Measurements from ENCODE around the gene WBP4.
A peak's percentile ranks its signal among the peaks of the same experiment; 100 is the strongest.
"Not testable (repeated sequence)": the region's sequence is repeated elsewhere in the genome, so short reads cannot be mapped to it uniquely, and the experiment has no call there.

The WBP4 gene

DNA sequence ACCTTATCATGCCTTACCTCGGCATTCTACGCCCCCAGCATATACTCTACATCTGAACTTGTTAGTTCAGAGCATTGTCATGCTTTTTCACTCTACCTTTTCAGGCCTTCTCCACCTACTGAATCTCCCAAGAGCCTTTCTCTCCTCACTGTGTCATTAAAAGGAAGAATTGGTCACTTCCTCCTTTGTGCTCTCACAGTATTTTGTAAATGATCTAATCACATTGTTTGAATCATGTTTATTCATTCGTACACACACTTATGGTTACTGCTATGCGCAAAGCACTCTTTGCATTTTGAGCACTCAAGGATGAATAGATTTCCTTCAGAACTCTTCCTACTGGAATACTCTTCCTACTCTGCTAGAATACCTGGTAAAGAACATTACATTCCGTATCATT lies 26.4 kb upstream of the WBP4 start:
- peaks cover 0 to 54% (median 11%) of the 10 kb centered on the region in 10 experiments; a peak in 13 of 20 replicates for H3K4me1 ChIP-seq
- H3K9ac ChIP-seq, result no peak overlapping the region
- peaks cover 0 to 80% (median 54%) of the 10 kb centered on the region in 11 experiments; a peak in 21 of 22 replicates for H3K36me3 ChIP-seq
- peak overlapping the region in 3 of 11 experiments; percentile 10 to 51 (median 42); a peak in 4 of 22 replicates for H3K4me2 ChIP-seq
- no peak for TF ChIP-seq Cebpa-rat (IDR thresholded peaks at IDR 0.05)
- peaks cover 46 to 95% (median 84%) of the 10 kb centered on the region in 11 experiments; a peak in 21 of 22 replicates for H4K20me1 ChIP-seq
- H3K4me3 ChIP-seq, result no peak overlapping the region
- H3K9me3 ChIP-seq (replicated peaks in 1 of 11), result peaks cover 0 to 28% (median 22%) of the 10 kb centered on the region in 11 experiments; a peak in 17 of 22 replicates
- no peaks in the 10 kb centered on the region for H3K27me3 ChIP-seq
- H3K27ac ChIP-seq, result no peak overlapping the region

DNA sequence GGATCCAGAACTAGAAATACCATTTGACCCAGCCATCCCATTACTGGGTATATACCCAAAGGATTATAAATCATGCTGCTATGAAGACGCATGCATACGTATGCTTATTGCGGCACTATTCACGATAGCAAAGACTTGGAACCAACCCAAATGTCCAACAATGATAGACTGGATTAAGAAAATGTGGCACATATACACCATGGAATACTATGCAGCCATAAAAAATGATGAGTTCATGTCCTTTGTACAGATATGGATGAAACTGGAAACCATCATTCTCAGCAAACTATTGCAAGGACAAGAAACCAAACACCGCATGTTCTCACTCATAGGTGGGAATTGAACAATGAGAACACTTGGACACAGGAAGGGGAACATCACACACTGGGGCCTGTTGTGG lies 24.8 kb upstream of the WBP4 start:
- Histone ChIP-seq H3K36me3 (peaks cover 0 to 80% (median 54%) of the 10 kb centered on the region in 11 experiments; a peak in 21 of 22 replicates), H4K20me1 (peaks cover 44 to 95% (median 84%) of the 10 kb centered on the region in 11 experiments; a peak in 20 of 22 replicates), H3K4me1 (peaks cover 0 to 60% (median 11%) of the 10 kb centered on the region in 10 experiments; a peak in 13 of 20 replicates), H3K9me3 (replicated peaks in 1 of 11) (peaks cover 0 to 45% (median 38%) of the 10 kb centered on the region in 11 experiments; a peak in 17 of 22 replicates)
- H3K27ac ChIP-seq, H3K27me3 ChIP-seq, H3K9ac ChIP-seq, H3K4me3 ChIP-seq, H3K4me2 ChIP-seq: not testable (repeated sequence)

DNA sequence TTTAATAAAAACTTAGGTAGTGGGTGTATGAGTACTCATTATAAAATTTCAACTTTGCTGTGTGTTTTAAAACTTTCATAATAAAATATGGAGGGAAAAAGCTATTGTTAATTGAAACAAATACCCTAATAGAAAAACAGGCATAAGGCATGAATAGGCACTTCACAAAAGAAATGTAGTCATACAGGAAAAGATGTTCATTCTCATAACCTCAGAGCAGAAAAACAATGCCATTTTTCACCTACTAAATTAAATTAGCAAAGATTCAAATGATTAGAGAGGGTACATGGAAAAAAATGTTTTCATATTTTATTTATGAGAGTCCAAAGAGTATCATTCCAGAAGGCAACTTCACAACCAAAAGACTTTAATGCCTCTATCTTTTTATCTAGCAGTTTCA lies 21.6 kb upstream of the WBP4 start:
- Histone ChIP-seq H3K27ac (no peak overlapping the region), H3K9me3 (replicated peaks in 1 of 11) (peaks cover 5 to 63% (median 53%) of the 10 kb centered on the region in 11 experiments; a peak in 20 of 22 replicates), H3K27me3 (no peaks in the 10 kb centered on the region), H3K9ac (no peak overlapping the region), H4K20me1 (peaks cover 20 to 74% (median 58%) of the 10 kb centered on the region in 11 experiments; a peak in 19 of 22 replicates), H3K4me2 (no peak overlapping the region), H3K36me3 (peaks cover 0 to 63% (median 48%) of the 10 kb centered on the region in 11 experiments; a peak in 21 of 22 replicates), H3K4me3 (no peak overlapping the region), H3K4me1 (peaks cover 0 to 39% (median 7%) of the 10 kb centered on the region in 10 experiments; a peak in 12 of 20 replicates)
- TF ChIP-seq Cebpa-rat (IDR thresholded peaks at IDR 0.05), result no peak

DNA sequence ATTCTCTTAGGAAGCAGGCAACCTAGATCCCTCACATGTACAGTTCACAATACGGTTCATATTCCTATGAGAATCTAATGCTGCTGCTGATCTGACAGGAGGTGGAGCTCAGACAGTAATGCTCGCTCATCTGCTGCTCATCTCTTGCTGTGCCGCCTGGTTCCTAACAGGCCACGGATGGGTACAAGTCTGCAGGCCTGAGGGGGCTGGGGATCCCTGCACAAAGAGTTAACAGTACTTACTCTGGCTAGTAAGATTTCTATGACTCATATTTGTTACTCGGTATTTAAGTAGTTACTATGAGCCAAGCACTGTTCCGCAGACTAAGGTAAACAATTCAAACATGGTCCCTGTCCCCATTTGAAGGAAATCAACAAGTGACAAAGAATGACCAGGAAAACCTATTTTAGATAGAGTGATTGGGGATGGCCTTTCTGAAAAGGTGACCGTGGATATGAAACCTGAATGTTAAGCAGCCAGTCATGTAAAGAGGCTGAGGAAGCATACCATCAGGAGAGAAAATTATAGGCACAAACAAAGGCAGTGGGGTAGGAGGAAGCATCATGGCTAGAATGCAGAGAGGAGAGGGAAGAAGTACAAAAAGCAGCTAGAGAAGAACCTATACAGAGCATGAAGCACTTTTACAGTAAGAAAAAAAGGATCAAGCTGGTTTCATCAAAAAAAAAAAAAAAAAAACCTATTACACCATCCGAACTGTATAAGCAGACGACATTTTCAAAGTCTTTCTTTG lies 20.6 kb upstream of the WBP4 start:
- no peak overlapping the region for H3K4me3 ChIP-seq
- no peak for TF ChIP-seq Cebpa-rat (IDR thresholded peaks at IDR 0.05)
- no peak overlapping the region for H3K4me2 ChIP-seq
- peaks cover 0 to 30% (median 0%) of the 10 kb centered on the region in 10 experiments; a peak in 4 of 20 replicates for H3K4me1 ChIP-seq
- H3K36me3 ChIP-seq, result peaks cover 0 to 59% (median 50%) of the 10 kb centered on the region in 11 experiments; a peak in 21 of 22 replicates
- no peaks in the 10 kb centered on the region for H3K27me3 ChIP-seq
- H3K27ac ChIP-seq, result no peak overlapping the region; a peak in 1 of 22 replicates
- H3K9ac ChIP-seq, result no peak overlapping the region
- peaks cover 5 to 71% (median 61%) of the 10 kb centered on the region in 11 experiments; a peak in 20 of 22 replicates for H3K9me3 ChIP-seq (replicated peaks in 1 of 11)
- H4K20me1 ChIP-seq, result peaks cover 12 to 64% (median 50%) of the 10 kb centered on the region in 11 experiments; a peak in 19 of 22 replicates

DNA sequence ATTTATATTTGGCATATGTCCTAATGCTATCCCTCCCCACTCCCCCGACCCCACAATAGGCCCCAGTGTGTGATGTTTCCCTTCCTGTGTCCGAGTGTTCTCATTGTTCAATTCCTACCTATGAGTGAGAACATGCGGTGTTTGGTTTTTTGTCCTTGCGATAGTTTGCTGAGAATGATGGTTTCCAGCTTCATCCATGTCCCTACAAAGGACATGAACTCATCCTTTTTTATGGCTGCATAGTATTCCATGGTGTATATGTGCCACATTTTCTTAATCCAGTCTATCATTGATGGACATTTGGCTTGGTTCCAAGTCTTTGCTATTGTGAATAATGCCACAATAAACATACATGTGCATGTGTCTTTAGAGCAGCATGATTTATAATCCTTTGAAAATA lies 18.9 kb upstream of the WBP4 start:
- H3K4me1 ChIP-seq, result peaks cover 0 to 30% (median 0%) of the 10 kb centered on the region in 10 experiments; a peak in 3 of 20 replicates
- peaks cover 8 to 52% (median 41%) of the 10 kb centered on the region in 11 experiments; a peak in 19 of 22 replicates for H4K20me1 ChIP-seq
- not testable (repeated sequence) for H3K27ac ChIP-seq, H3K27me3 ChIP-seq, H3K4me3 ChIP-seq, H3K4me2 ChIP-seq, H3K9ac ChIP-seq
- H3K36me3 ChIP-seq, result peaks cover 4 to 63% (median 55%) of the 10 kb centered on the region in 11 experiments
- H3K9me3 ChIP-seq (replicated peaks in 1 of 11), result peaks cover 11 to 79% (median 72%) of the 10 kb centered on the region in 11 experiments; a peak in 21 of 22 replicates

DNA sequence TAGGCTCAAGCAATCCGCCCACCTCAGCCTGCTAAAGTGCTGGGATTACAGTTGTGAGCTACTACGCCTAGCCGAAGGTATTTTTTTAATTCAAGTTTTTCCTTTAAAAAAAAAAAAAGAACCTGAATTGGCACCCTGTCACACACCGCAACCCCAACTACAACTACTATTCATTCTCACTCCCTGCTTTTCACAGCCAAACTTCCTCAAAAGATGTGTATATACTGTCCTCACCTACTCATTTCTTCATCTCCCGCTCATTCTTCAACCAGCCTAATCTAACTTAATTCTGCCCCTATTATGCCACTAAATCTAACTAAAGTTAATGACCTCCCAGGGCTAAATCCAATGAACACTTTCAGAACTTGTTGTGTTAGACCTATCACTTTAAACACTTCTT lies 12.7 kb upstream of the WBP4 start:
- Histone ChIP-seq H3K36me3 (peaks cover 17 to 71% (median 63%) of the 10 kb centered on the region in 11 experiments), H3K4me1 (peaks cover 19 to 55% (median 47%) of the 10 kb centered on the region in 10 experiments), H3K9ac (no peak overlapping the region), H3K27me3 (no peaks in the 10 kb centered on the region), H3K4me2 (peak overlapping the region in 5 of 11 experiments; percentile 76 to 98 (median 95); a peak in 10 of 22 replicates), H3K27ac (peak overlapping the region in 8 of 11 experiments; percentile 6 to 92 (median 62); a peak in 10 of 22 replicates), H3K9me3 (replicated peaks in 1 of 11) (peaks cover 24 to 77% (median 71%) of the 10 kb centered on the region in 11 experiments; a peak in 21 of 22 replicates), H4K20me1 (peaks cover 0 to 46% (median 0%) of the 10 kb centered on the region in 11 experiments; a peak in 6 of 22 replicates), H3K4me3 (peak overlapping the region in 5 of 10 experiments; percentile 20 to 52 (median 32); a peak in 6 of 20 replicates)
- no peak for TF ChIP-seq Cebpa-rat (IDR thresholded peaks at IDR 0.05)

DNA sequence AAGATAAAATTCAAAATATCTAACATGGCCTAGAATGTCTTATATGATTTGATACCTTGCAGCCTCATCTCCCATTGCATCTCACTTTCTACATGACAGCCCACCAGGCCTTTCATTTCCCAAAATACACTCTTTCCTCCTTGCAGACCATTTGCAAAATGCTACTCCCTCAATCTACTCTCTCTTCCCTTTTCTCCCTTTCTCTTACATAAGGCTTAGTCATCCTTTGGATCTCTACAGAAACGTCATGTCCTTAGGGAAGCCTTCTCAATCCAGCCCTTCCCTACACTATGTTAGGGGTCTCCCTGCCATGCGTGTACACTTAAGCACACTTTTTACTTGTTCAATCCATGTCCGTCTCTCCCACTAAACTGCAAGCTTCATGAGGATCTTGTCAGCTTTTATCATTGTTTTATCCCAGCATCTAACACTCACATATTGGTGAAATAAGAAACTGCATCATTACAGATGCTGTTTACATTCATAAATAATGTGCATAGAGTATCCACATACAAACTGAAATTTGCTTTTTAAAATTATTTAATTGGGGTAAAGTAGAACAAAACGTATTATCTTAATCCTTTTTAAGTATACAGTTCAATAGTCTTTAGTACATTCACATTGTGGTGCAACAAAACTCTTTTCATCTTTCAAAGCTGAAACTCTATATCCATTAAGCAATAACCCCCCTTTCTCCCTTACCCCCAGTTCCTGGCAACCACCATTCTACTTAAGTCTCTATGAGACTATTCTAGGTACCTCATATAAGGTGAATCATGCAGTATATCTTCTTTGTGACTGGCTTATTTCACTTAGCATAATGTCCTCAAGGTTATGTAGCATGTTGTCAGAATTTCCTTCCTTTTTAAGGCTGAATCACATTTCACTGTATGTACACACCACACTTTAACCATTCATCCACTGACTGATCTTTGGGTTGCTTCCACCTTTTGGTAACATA lies 11.5 kb upstream of the WBP4 start:
- no peak for TF ChIP-seq Cebpa-rat (IDR thresholded peaks at IDR 0.05)
- H3K27ac ChIP-seq, result peak overlapping the region in 10 of 11 experiments; percentile 2 to 92 (median 54); a peak in 14 of 22 replicates
- H3K4me2 ChIP-seq, result peak overlapping the region in 7 of 11 experiments; percentile 6 to 98 (median 95); a peak in 13 of 22 replicates
- H3K4me1 ChIP-seq, result peaks cover 30 to 66% (median 58%) of the 10 kb centered on the region in 10 experiments
- peak overlapping the region in 1 of 11 experiments; percentile 45; a peak in 2 of 22 replicates for H3K9ac ChIP-seq
- H3K4me3 ChIP-seq, result peak overlapping the region in 5 of 10 experiments; percentile 3 to 43 (median 8); a peak in 4 of 20 replicates
- H3K27me3 ChIP-seq, result no peaks in the 10 kb centered on the region
- H3K9me3 ChIP-seq (replicated peaks in 1 of 11), result peaks cover 20 to 68% (median 61%) of the 10 kb centered on the region in 11 experiments; a peak in 21 of 22 replicates
- peaks cover 17 to 74% (median 63%) of the 10 kb centered on the region in 11 experiments for H3K36me3 ChIP-seq
- peaks cover 0 to 58% (median 4%) of the 10 kb centered on the region in 11 experiments; a peak in 14 of 22 replicates for H4K20me1 ChIP-seq

DNA sequence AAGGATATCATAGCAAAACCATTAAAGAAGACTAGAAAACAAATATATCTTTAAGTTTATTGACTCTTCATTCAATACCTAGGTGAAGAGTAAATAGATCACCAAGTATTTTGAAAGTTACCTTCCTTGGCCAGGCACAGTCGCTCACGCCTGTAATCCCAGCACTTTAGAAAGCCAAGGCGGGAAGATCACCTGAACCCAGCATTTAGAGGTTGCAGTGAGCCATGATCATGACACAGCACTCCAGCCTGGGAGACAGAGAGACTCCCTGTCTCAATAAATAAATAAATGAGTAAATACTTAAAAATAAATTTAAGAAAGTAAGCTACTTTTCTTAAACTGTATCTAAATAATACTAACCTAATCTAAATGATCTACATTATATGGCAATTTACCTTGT lies 8.9 kb upstream of the WBP4 start:
- peak overlapping the region; percentile 75 to 98 (median 94) for H3K4me2 ChIP-seq
- H3K9me3 ChIP-seq (replicated peaks in 1 of 11), result peaks cover 12 to 41% (median 38%) of the 10 kb centered on the region in 11 experiments; a peak in 21 of 22 replicates
- peaks cover 5 to 84% (median 31%) of the 10 kb centered on the region in 11 experiments; a peak in 21 of 22 replicates for H4K20me1 ChIP-seq
- H3K4me3 ChIP-seq, result peak overlapping the region in 8 of 10 experiments; percentile 33 to 53 (median 47); a peak in 10 of 20 replicates
- H3K27ac ChIP-seq, result peak overlapping the region; percentile 2 to 98 (median 92); a peak in 21 of 22 replicates
- H3K36me3 ChIP-seq, result peaks cover 13 to 68% (median 54%) of the 10 kb centered on the region in 11 experiments
- no peak for TF ChIP-seq Cebpa-rat (IDR thresholded peaks at IDR 0.05)
- H3K27me3 ChIP-seq, result no peaks in the 10 kb centered on the region
- H3K9ac ChIP-seq, result peak overlapping the region; percentile 39 to 96 (median 76); a peak in 18 of 22 replicates
- H3K4me1 ChIP-seq, result peaks cover 57 to 93% (median 85%) of the 10 kb centered on the region in 10 experiments

Measured in BLaER1 treated with 17β-estradiol and CSF1 and Interleukin-3, amounts not matched to agents 10 nM and 100 nM (cell line).